HG02759 (cell line): ENCODE results near the gene ZNF273.
"Not testable (repeated sequence)": the region's sequence is repeated elsewhere in the genome, so short reads cannot be mapped to it uniquely, and the experiment has no call there.

Experiments
- ATAC-seq: cut with Tn5 transposase; IDR thresholded peaks from one replicate; pipeline ENCODE4 v1.9.1; 2021; ENCODE audit warnings: mild to moderate bottlenecking, moderate library complexity; ENCODE audit not compliant: unreplicated experiment

ZNF273 gene

GRCh38 chr7:64944667-64945502 is 41.8 kb downstream of the ZNF273 start:
- not testable (repeated sequence) for ATAC-seq

- ATAC-seq, result no peak
These were observed 42.6 kb downstream of the ZNF273 start for GRCh38 chr7:64945503-64946175.

- no peak for ATAC-seq
These were observed 43.7 kb downstream of the ZNF273 start for GRCh38 chr7:64946772-64947171.

GRCh38 chr7:64947252-64948000 is 44.4 kb downstream of the ZNF273 start:
- ATAC-seq, result no peak

GRCh38 chr7:64948774-64949173 is 45.7 kb downstream of the ZNF273 start:
- ATAC-seq, result not testable (repeated sequence)

GRCh38 chr7:64950673-64951072 is 47.6 kb downstream of the ZNF273 start:
- ATAC-seq, result not testable (repeated sequence)

GRCh38 chr7:64951250-64951848 is 48.3 kb downstream of the ZNF273 start:
- ATAC-seq, result no peak

- ATAC-seq, result no peak
These were observed 56.1 kb downstream of the ZNF273 start for GRCh38 chr7:64959072-64959747.

- no peak for ATAC-seq
These were observed 62.5 kb downstream of the ZNF273 start for GRCh38 chr7:64965594-64965993.

GRCh38 chr7:64978497-64979203 is 75.6 kb downstream of the ZNF273 start:
- no peak for ATAC-seq
